ENCODE results near the gene NDUFS3.

DNA sequence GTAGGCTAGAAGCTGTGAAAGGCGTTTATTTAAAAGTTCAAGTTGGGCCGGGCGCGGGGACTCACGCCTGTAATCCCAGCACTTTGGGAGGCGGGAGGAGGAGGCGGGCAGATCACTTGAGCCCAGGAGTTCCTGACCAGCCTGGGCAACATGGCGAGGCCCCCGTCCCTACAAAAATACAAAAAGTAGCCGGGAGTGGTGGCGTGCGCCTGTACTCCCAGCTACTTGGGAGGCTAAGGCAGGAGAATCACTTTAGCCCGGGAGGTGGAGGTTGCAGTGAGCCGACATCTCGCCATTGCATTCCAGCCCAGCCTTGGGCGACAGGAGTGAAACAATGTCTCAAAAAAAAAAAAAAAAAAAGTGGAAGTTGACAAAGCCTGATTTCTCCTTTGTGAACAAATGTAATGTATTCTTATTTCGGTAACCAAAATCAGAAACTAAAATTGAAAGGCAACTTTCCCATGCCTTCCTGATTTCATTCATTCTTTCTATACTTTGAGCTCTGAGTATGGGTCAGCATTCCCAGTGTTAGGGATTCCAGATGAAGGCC is 12.7 kb upstream of the NDUFS3 start:
- no peak for TF ChIP-seq GLI4 (tag by site-specific recombination; IDR thresholded peaks at IDR 0.05)
- TF ChIP-seq ZNF169 (tag by site-specific recombination; IDR thresholded peaks at IDR 0.05) = no peak
- no peak; the same call in 1 of the 2 replicates for TF ChIP-seq YY1 (tag by site-specific recombination; IDR thresholded peaks at IDR 0.05)
- TF ChIP-seq, protein P1, sequence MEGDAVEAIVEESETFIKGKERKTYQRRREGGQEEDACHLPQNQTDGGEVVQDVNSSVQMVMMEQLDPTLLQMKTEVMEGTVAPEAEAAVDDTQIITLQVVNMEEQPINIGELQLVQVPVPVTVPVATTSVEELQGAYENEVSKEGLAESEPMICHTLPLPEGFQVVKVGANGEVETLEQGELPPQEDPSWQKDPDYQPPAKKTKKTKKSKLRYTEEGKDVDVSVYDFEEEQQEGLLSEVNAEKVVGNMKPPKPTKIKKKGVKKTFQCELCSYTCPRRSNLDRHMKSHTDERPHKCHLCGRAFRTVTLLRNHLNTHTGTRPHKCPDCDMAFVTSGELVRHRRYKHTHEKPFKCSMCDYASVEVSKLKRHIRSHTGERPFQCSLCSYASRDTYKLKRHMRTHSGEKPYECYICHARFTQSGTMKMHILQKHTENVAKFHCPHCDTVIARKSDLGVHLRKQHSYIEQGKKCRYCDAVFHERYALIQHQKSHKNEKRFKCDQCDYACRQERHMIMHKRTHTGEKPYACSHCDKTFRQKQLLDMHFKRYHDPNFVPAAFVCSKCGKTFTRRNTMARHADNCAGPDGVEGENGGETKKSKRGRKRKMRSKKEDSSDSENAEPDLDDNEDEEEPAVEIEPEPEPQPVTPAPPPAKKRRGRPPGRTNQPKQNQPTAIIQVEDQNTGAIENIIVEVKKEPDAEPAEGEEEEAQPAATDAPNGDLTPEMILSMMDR (tag by site-specific recombination; IDR thresholded peaks at IDR 0.05) = no peak
- no peak for TF ChIP-seq ZNF76 (tag by site-specific recombination; IDR thresholded peaks at IDR 0.05; ENCODE audit: borderline replicate concordance, low read depth)
- TF ChIP-seq, protein P2, sequence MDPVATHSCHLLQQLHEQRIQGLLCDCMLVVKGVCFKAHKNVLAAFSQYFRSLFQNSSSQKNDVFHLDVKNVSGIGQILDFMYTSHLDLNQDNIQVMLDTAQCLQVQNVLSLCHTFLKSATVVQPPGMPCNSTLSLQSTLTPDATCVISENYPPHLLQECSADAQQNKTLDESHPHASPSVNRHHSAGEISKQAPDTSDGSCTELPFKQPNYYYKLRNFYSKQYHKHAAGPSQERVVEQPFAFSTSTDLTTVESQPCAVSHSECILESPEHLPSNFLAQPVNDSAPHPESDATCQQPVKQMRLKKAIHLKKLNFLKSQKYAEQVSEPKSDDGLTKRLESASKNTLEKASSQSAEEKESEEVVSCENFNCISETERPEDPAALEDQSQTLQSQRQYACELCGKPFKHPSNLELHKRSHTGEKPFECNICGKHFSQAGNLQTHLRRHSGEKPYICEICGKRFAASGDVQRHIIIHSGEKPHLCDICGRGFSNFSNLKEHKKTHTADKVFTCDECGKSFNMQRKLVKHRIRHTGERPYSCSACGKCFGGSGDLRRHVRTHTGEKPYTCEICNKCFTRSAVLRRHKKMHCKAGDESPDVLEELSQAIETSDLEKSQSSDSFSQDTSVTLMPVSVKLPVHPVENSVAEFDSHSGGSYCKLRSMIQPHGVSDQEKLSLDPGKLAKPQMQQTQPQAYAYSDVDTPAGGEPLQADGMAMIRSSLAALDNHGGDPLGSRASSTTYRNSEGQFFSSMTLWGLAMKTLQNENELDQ (tag by site-specific recombination; IDR thresholded peaks at IDR 0.05; ENCODE audit: low read depth) = no peak
- no peak for TF ChIP-seq ZXDB (tag by site-specific recombination; IDR thresholded peaks at IDR 0.05)
- TF ChIP-seq, protein P3, sequence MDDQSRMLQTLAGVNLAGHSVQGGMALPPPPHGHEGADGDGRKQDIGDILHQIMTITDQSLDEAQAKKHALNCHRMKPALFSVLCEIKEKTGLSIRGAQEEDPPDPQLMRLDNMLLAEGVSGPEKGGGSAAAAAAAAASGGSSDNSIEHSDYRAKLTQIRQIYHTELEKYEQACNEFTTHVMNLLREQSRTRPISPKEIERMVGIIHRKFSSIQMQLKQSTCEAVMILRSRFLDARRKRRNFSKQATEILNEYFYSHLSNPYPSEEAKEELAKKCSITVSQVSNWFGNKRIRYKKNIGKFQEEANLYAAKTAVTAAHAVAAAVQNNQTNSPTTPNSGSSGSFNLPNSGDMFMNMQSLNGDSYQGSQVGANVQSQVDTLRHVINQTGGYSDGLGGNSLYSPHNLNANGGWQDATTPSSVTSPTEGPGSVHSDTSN (CRISPR knock-in tag; IDR thresholded peaks at IDR 0.05) = no peak
- TF ChIP-seq BCL11A (tag by site-specific recombination; IDR thresholded peaks at IDR 0.05; ENCODE audit: low read depth) = no peak
- TF ChIP-seq ZNF274 (IDR thresholded peaks at IDR 0.05; ENCODE audit: low read length) = no peak
- TF ChIP-seq ZNF274 (tag by site-specific recombination; IDR thresholded peaks at IDR 0.05; ENCODE audit: borderline replicate concordance) = no peak
- TF ChIP-seq, protein P4, sequence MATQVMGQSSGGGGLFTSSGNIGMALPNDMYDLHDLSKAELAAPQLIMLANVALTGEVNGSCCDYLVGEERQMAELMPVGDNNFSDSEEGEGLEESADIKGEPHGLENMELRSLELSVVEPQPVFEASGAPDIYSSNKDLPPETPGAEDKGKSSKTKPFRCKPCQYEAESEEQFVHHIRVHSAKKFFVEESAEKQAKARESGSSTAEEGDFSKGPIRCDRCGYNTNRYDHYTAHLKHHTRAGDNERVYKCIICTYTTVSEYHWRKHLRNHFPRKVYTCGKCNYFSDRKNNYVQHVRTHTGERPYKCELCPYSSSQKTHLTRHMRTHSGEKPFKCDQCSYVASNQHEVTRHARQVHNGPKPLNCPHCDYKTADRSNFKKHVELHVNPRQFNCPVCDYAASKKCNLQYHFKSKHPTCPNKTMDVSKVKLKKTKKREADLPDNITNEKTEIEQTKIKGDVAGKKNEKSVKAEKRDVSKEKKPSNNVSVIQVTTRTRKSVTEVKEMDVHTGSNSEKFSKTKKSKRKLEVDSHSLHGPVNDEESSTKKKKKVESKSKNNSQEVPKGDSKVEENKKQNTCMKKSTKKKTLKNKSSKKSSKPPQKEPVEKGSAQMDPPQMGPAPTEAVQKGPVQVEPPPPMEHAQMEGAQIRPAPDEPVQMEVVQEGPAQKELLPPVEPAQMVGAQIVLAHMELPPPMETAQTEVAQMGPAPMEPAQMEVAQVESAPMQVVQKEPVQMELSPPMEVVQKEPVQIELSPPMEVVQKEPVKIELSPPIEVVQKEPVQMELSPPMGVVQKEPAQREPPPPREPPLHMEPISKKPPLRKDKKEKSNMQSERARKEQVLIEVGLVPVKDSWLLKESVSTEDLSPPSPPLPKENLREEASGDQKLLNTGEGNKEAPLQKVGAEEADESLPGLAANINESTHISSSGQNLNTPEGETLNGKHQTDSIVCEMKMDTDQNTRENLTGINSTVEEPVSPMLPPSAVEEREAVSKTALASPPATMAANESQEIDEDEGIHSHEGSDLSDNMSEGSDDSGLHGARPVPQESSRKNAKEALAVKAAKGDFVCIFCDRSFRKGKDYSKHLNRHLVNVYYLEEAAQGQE (tag by site-specific recombination; IDR thresholded peaks at IDR 0.05) = no peak
- TF ChIP-seq ZNF202 (tag by site-specific recombination; IDR thresholded peaks at IDR 0.05; ENCODE audit: borderline replicate concordance) = no peak
- no peak for TF ChIP-seq ZNF114 (tag by site-specific recombination; IDR thresholded peaks at IDR 0.05)
- no peak for TF ChIP-seq ZBTB17 (tag by site-specific recombination; IDR thresholded peaks at IDR 0.05)

Data from HEK293 (cell line).